NCI-H748 treated with DMSO at 0.1 percent for 48 hours (cell line): ENCODE measurements around the gene PRDM2.

ENCODE experiments used
- DNase-seq: peaks from one replicate; lab custom pipeline; 2025; lab: John Stamatoyannopoulos, UW

Gene PRDM2

GRCh38 chr1:13838236-13838635 lies 138.2 kb downstream of the PRDM2 start:
- DNase-seq = no peak

GRCh38 chr1:13842497-13842896 lies 142.5 kb downstream of the PRDM2 start:
- no peak for DNase-seq

GRCh38 chr1:13851726-13852125 lies 151.7 kb downstream of the PRDM2 start:
- no peak for DNase-seq

GRCh38 chr1:13855554-13855953 lies 155.6 kb downstream of the PRDM2 start:
- DNase-seq = no peak

GRCh38 chr1:13860031-13860430 lies 160.0 kb downstream of the PRDM2 start:
- DNase-seq = no peak

- no peak for DNase-seq
These were observed 164.8 kb downstream of the PRDM2 start for GRCh38 chr1:13864760-13865159.

GRCh38 chr1:13865851-13866250 lies 165.9 kb downstream of the PRDM2 start:
- no peak for DNase-seq

GRCh38 chr1:13867603-13868002 lies 167.6 kb downstream of the PRDM2 start:
- DNase-seq = no peak

- DNase-seq = no peak
These were observed 169.3 kb downstream of the PRDM2 start for GRCh38 chr1:13869172-13869797.

GRCh38 chr1:13871413-13871812 lies 171.4 kb downstream of the PRDM2 start:
- DNase-seq = no peak

- DNase-seq = no peak
These were observed 171.9 kb downstream of the PRDM2 start for GRCh38 chr1:13871886-13872285.

- DNase-seq = no peak
These were observed 173.0 kb downstream of the PRDM2 start for GRCh38 chr1:13873032-13873431.
